Activated T-cell treated with anti-CD3 and anti-CD28 coated beads, Interleukin-2, amount 50 U/mL, for 1 hour (primary cell): Measurements from ENCODE around the gene NHP2.
"Not testable (repeated sequence)": the region's sequence is repeated elsewhere in the genome, so short reads cannot be mapped to it uniquely, and the experiment has no call there.

ENCODE experiments used
- DNase-seq: peaks from one replicate; pipeline ENCODE4 v3.0.0-alpha.2; 2020

Gene NHP2

GRCh38 chr5:178170455-178170854 lies 16.8 kb upstream of the NHP2 start:
- no peak for DNase-seq

DNA sequence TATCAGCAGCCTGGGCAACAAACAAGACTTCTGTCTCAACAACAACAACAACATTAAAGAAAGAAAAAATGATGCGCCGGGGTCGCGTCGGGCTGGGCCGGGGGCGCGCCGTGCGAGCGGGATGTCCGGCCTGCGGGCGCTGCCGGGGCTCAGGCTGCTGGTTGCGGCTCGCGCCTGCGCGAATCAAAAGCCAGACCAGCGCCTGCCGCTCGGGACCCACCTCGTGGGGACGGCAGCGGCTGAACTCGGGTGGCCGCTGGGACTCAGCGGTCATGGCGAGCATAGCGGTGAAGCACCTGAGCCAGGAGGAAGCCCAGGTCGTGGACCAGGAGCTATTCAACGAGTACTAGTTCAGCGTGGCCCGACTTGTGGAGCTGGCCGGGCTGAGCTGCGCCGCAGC lies 11.9 kb upstream of the NHP2 start:
- no peak for DNase-seq

GRCh38 chr5:178163772-178164735 lies 10.4 kb upstream of the NHP2 start:
- peak; percentile 97 for DNase-seq

DNA sequence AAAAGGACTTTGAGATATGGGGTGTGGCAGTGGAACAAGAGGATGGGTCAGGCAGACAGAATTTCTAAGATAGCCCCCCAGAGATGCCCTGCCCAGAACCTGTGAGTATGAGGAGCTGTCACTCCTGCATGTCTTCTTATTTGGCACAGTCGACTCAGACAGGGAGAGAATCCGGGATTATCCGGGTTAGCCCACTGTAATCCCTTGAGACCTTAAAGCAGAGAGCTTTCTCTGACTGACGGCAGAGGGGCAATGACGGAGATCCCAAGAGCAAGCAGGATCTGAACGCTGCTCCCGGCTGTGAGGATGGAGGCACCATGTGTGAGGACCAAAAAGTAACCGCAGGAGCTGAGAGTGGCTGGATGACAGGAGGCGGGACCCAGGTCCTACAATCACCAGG lies 8.8 kb upstream of the NHP2 start:
- no peak for DNase-seq

DNA sequence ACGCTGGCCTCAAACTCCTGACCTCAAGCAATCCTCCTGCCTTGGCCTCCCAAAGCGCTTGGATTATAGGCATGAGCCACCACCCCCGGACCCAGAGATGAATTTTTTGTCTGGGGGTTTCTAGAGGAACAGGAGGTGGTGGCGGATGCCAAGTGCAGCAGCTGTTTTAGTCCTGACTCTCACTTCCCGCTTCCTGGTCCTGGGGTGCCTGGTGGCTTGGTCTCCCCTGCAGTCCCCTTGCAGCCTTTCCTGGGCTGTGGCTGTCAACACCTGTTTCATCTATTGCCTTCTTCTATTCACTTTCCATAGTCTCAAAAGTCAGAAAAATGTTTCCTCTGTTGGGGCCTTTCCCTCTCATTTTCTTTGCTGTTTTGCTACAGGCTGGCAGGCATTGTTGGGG lies 6.5 kb upstream of the NHP2 start:
- no peak for DNase-seq

DNA sequence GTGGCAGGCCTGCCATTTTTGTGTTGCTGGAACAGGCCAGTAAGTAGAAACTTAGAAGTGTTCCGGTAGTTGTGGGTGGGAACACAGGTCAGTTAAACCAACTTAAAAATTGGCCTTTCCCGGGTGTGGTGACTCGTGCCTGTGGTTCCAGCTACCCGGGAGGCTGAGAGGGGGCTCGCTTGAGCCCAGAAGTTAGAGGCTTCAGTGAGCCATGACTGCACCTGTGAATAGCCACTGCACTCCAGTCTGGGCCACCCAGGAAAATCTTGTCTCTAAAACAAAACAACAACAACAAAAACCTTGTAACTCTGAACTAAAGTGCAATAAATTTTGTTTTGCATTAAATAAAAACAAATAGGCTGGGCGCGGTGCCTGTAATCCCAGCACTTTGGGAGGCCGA lies 1.4 kb upstream of the NHP2 start:
- DNase-seq, result no peak

DNA sequence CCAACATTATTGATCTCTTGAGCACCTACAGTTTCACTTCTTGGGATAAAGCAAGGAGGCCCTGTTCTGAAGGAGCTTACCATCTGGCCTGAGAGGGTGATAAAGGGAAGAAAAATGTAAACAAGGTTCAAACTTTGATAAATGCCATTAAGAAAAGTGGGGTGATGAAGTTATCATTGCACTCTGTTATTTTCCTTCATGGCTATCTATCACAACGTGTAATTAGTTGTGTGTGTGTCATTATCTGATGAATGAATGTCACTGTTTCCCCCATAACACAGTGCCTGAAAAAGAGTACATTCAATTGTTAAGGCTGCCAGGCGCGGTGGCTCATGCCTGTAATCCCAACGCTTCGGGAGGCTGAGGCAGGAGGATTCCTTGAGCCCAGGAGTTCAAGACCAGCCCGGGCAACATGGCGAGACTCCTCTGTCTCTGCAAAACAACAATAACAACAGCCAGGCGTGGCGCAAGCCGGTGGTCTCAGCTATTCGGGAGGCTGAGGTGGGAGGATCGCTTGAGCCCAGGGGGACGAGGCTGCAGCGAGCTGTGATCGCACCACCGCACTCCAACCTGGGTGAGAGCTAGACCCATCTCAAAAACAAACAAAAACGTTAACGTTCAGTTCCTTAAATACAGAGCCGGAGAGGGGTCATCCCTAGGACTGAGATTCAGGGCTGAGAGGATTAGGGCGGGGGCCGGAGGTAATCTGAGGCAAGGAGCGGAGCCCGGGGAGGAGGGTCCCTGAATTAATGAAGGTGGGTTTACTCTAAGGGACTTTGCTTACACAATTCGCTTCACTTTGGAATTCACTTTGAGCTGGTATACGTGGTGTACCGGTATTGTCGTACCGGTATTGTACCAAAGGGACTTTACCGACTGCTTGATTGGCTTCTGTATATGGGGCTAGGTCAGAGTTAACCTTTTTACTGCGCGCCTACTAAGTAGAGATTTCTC lies 917 bp downstream of the NHP2 start:
- DNase-seq, result no peak

- no peak for DNase-seq
Measured at GRCh38 chr5:178150977-178151734, 2.5 kb downstream of the NHP2 start.

DNA sequence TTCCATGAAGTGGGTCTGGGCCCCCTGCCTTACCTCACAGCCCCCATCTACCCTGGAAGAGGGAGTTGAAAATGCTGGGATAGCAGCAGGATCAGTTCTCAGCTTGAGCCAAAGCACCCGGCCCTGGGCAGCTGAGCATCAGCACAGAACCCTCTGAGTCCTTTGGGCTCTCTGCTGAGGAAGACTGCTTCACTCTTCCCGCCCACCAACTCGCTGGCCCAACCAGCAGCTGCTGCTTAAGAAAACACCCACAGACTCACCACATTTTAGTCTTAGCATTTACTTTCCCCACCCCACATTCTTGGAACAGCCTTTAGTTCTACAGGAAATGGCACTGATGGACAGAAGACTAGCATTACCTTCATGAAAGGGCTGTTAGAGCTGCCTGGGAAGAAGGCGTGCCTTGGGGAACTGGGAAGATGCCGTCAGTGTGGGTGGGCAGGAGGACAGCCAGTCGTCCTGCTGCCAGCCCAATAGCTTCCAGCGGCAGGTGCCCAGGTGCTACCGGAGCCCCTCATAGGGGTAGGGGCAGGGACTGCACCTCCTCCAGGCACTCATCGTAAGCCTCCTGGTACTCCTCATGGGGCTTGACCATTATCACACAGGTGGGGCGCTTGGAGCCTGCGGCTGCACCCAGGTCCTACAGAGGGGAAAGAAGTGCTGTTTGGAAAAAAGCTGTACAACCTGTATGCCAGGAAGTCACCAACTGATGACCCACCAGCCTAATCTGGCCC lies 4.3 kb downstream of the NHP2 start:
- no peak for DNase-seq

GRCh38 chr5:178147406-178147805 lies 6.3 kb downstream of the NHP2 start:
- no peak for DNase-seq

GRCh38 chr5:178145965-178146820 lies 7.5 kb downstream of the NHP2 start:
- peak; percentile 81 for DNase-seq

- no peak for DNase-seq
Measured at GRCh38 chr5:178143901-178144300, 9.8 kb downstream of the NHP2 start.

GRCh38 chr5:178143246-178143645 lies 10.4 kb downstream of the NHP2 start:
- DNase-seq, result no peak

- DNase-seq, result no peak
Measured at GRCh38 chr5:178142642-178143041, 11.0 kb downstream of the NHP2 start.

DNA sequence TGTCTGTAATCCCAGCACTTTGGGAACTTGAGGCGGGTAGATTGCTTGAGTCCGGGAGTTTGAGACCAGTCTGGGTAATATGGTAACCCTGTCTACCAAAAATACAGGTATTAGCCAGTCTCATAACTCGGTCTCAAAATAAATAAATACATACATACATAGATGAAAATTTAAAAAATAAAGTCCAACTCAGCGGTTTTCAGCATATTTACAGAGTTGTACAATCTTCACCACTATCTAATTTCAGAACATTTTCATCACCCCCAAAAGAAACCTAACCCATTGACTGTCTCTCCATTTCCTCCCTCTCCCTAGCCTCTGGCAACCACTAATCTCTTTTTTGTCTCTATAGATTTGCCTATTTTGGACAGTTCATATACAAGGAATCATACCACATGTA lies 12.1 kb downstream of the NHP2 start:
- DNase-seq, result no peak

DNA sequence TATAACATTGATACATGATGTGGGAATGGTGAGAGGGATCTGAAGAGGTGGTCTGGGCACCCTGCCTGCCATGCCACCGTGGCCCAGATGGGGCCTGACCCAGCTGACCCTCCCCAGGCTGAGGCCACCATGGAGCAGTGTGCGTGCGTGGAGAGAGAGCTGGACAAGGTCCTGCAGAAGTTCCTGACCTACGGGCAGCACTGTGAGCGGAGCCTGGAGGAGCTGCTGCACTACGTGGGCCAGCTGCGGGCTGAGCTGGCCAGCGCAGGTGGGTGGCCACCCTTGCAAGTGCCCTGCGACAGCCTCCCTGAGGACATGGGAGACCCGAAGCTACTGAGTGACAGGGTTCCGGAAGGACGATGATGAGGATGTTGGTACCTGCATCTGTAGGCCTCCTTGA lies 15.7 kb downstream of the NHP2 start:
- no peak for DNase-seq

DNA sequence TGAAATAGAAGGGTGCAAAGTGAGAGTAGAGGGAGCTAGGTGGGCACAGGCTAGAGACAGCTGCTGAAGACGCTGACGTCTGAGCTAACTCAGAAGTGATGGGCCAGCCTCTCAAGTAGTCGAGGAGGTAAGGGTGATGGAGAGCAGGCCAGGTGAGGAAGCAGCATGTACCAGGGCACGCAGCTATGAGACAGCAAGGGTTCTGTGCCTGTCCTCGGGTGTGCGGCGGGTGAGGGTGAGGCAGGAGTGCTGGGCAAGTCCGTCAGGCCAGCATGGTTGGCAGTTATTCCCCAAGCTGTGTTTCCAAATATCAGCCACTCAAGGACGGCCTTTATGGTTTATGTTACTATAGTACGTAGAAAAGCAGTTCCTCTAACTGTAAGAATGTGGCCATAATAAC lies 16.7 kb downstream of the NHP2 start:
- DNase-seq, result no peak

GRCh38 chr5:178131446-178131996 lies 22.2 kb downstream of the NHP2 start:
- no peak for DNase-seq

GRCh38 chr5:178130576-178131445 lies 22.9 kb downstream of the NHP2 start, which contains the start of gene RMND5B:
Gene RMND5B, plus strand, starts transcription at chr5:178131014. Its CDS starts 7,106 bp downstream, at chr5:178138120.
- peak; percentile 83 for DNase-seq

DNA sequence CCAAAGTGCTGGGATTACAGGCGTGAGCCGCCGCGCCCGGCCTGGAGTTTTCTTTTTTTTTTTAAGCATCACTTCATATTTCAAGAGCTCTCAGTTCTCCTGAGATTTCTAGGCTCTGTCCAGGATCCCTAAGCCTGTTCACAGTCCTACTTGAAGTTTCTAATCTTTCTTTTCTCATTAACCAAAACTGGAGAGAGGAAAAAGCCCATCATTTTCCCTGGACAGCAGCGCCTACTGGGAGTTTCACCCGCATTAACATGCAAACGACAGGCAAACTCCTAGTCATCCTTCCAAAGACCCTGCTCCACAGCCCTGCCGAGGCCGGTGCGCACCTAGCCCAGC lies 23.5 kb downstream of the NHP2 start:
- DNase-seq, result not testable (repeated sequence)
